ENCODE results near the gene PCLAF.

The PCLAF gene

DNA sequence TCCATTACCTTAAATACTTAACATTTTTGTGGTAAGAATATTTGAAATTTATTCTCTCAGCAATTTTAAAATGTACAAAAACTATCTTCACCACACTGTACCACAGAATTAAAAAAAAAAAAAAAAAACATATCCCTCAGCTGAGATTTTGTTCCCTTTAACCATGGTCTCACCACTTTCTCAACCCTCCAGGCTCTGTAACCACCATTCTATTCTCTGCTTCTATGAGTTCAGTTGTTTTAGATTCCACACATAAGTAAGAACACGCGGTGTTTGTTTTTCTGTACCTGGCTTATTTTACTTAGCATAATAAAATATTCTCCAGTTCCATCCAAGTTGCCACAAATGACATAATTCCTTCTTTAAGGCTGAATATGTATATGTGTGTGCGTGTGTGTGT lies 66.8 kb downstream of the PCLAF start:
- DNase-seq = no peak

Data from effector CD4-positive, alpha-beta T cell (primary cell).